Gastrocnemius medialis (tissue), 4 donors: ENCODE data around the gene PPP1R15B.

Source experiments
- POLR2A ChIP-seq, 2 donors: fragments of 450-650 bp; IDR thresholded peaks; one replicate each; pipeline ENCODE4 v1.6.1; 2017; ENCODE audit warnings: antibody characterized with exemption in 2 of 2, mild to moderate bottlenecking in 2 of 2, moderate library complexity in 2 of 2
- TF ChIP-seq, protein P1 (sequence below), 5 experiments: fragments of 450-650 bp in 3 of 5; fragments of 200-600 bp in 2 of 5; sonication (generic) in 2 of 5; IDR thresholded peaks in 4 of 5; conservative IDR thresholded peaks in 1 of 5; 1 replicate in 4 of 5; 2 replicates in 1 of 5; pipeline ENCODE4 v1.5.1; 2016 to 2019; ENCODE audit warnings: antibody characterized with exemption in 5 of 5, mild to moderate bottlenecking in 3 of 5, moderate library complexity in 3 of 5

DNA sequence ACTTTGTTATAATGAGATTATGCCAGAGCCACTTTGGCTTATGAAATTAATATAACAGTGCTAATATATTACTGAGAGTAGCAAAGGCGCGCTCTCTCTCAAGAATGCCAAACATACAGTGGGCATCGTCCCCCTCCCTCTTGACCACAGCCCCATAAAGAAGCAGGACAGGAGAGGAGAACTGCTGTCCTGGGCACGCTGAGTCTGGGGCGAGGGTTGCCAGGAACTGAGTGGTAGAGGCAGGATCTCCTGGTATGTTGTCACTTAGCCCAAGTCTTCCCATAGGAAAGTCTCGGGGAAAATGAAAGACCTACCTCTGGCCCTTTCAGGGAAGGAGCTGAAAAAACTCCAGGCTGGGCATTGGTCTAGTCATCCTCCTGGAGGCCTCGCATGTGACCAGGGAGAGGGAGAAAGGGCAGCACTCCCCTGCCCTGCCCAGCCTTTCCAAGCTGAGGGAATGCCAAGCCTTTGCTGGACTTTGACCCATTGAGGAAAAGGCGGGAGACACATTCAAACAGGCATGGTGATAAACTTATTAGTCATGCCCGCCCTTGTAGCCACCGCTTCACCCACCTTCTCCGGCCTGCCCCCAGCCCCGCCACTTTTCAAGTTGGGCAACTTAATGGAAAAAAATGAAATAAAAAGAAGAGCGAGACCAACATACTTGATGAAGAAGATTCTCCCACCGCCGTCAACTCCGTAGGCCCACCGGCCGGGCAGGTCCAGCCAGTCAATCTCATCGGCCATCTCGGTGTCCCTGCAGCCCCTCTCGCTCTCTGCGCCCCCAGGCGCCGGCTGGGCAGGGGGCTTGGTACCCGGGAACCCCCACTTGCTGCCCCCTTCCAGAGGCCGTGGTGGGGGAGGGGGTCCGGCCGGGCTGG is 34.5 kb downstream of the PPP1R15B start:
- TF ChIP-seq POLR2A (IDR thresholded peaks at IDR 0.05): no peak
- TF ChIP-seq, protein P1, sequence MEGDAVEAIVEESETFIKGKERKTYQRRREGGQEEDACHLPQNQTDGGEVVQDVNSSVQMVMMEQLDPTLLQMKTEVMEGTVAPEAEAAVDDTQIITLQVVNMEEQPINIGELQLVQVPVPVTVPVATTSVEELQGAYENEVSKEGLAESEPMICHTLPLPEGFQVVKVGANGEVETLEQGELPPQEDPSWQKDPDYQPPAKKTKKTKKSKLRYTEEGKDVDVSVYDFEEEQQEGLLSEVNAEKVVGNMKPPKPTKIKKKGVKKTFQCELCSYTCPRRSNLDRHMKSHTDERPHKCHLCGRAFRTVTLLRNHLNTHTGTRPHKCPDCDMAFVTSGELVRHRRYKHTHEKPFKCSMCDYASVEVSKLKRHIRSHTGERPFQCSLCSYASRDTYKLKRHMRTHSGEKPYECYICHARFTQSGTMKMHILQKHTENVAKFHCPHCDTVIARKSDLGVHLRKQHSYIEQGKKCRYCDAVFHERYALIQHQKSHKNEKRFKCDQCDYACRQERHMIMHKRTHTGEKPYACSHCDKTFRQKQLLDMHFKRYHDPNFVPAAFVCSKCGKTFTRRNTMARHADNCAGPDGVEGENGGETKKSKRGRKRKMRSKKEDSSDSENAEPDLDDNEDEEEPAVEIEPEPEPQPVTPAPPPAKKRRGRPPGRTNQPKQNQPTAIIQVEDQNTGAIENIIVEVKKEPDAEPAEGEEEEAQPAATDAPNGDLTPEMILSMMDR (IDR thresholded peaks at IDR 0.05 in 4 of 5, conservative IDR thresholded peaks at IDR 0.05 in 1 of 5): no peak
